ENCODE data around the gene ZNF679.
"Not testable (repeated sequence)": the region's sequence is repeated elsewhere in the genome, so short reads cannot be mapped to it uniquely, and the experiment has no call there.

Gene ZNF679

DNA sequence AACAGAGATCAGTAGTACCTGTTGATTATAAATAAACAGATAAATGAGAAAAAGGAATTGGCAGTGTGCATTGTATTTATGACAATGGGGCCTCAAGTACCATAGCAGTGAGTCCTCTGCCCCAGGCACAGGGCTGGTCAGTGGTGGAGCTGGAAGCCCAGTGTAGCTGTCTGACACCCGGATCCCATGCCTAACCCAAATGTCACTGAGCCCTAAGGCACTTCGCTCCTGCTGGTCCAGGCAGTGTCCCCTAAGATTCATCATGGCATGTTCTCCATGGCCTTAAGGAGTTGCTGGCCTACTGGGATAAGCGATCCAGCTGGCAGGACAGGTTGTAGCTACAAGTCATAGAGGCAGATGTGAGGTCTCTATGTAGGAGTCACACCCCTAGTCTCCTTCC lies 82.2 kb downstream of the ZNF679 start:
- no peak for DNase-seq (ENCODE audit: low spot score)

DNA sequence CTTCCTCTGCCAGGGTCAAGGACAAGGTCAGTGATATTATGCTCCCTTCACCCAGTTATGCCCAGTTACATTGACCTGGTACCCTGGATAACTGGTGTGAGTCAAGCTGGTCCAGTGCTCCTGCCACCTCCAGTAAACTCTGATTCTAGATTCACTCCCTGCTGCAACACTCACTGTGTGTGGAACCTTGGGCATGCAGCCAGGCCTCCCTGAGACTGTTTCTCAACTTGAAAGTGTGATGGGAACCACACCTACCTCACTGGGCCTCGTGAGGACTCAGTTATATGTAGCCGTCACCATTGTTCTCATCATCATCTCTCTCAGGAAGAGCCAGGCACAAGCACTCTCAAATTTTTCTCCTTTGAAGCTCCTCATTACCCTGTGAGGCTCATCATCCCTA lies 84.6 kb downstream of the ZNF679 start:
- DNase-seq (ENCODE audit: low spot score): no peak

DNA sequence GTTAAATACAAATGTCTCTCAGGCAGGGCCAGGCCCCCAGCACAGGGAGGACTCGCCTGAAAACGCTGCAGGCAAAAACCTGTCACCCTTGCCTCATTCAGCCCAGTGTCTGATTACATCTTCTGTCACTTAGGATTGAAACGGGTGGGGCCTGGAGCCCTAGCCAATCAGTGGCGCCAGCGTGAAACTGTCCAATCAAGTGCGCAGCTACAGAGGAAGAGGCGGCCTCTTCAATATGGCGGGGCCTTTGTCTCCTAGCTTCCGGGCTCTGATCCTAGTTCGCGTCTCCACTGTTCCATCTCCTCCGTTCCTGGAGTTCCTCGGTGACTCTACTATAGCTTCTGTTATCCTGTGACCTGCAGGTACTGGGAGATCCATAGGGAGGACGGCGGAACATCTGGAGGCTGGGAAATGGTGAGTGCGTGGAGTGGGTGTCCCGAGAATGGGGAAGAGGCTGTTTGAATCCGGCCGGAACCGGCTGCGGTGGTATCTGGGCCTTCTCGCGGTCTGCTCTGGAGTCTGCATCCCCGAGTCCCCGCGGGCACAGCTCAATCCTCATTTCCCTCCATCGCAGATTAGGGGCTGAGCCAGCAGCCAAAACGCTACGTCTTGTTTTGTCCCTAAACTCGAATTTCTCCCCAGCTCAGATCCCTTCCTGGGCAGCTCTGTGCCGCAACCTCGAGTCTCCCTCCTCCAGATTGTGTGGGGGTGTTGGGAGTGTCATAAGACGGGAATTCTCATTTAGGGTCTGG lies 85.6 kb downstream of the ZNF679 start, which contains the start of gene ZNF736:
Gene ZNF736, plus strand, starts transcription at position 222 of the 752 bp plus-strand sequence. Its CDS starts 190 bp downstream, at position 412.
- peak; percentile 96 for DNase-seq (ENCODE audit: low spot score)

- no peak for DNase-seq (ENCODE audit: low spot score)
Measured at GRCh38 chr7:64314566-64314965, 86.3 kb downstream of the ZNF679 start.

DNA sequence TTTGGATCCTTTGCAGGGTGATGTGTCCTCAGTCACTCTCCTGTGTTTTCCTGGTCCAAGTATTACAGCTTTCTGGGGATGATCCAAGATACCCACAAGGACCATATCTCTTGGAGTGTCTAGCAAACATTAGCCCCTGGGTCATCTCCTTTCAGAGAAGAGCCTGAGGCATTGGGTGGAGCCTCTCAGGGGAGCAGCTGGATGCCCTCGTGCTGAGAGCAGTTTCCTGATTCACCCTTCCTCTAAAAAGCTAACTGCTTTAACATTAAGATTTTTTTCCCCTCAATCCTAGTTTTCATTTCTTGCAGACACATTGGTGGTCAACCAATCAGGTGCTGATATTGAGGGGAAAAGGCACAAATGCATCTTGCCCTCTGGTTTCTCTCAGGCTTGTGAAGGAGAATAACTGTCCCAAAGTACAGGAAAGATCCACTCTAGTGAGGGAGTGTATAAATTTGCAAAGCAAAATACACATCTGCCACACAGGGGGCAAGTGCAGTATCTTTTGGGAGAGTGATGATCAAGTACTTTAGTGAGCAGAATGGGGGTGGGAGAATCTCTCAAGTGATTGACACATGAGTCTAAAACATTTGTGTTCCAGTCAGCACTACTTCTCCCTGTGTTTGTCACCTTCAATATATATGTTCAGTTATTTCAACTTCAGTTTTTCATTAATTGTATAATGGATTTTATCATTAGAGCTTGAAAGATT lies 87.9 kb downstream of the ZNF679 start:
- DNase-seq (ENCODE audit: low spot score): not testable (repeated sequence)
